HG03066 (cell line): ENCODE measurements around the gene EBF3.

Source experiments
- ATAC-seq: cut with Tn5 transposase; IDR thresholded peaks from one replicate; pipeline ENCODE4 v1.9.1; 2021; ENCODE audit warnings: low read depth; ENCODE audit not compliant: unreplicated experiment

Gene EBF3

DNA sequence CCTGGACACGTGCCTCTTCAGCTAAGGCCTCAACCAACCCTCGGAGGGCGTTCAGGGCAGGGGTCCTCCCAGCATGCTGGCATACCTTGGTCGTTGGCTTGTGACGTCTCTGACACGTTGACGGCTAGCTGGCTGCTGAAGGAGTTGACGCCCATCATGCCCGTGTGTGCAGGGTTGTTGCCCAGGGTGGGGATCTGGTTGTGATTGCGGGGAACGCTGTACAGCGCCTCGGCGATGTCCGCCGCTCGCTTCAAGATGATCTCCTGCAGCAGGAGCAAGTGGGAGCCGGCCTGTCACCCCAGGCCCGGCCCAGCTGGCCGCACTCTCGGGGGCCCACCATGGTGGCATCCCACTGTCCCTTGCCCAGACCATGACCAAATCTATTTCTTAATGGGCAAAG lies 122.0 kb downstream of the EBF3 start:
- ATAC-seq = no peak

DNA sequence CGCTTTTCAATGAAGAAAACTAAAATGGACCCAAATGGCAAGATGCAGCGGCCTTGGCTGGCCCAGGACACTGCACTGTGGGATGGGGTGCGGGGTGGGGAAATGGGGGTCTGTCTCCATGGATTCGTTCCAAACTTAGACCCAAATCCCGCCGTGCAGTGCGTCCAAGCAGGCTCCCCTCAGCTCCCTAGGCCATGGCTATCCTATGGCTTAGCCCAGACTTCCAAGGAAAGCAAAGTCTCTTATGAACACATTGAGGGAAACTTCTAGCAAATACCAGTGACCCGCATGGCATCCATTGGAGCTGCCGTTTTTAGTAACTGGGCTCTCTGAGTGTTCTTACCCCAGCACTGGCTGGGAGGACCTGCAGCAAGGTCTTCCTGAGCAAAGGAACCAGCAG lies 122.5 kb downstream of the EBF3 start:
- no peak for ATAC-seq

DNA sequence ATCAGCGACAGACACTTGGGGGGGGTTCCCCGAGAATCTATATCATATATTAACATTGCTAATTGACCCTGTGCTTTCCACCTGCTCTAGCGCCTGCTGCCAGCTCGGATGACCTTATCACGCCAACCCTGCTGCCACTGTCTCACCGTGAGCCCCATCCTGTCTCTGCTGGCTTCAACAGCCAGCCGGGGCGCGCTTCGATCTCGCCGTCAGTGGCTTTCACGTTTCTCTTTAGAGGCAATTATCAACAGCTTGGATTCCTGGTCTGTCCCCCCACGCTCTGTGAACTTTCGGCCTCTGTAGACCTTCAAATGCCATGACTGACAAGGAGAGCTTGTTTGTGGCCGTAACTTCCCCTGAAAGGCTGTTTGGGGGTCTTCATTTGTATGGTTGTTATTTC lies 123.0 kb downstream of the EBF3 start:
- no peak for ATAC-seq

DNA sequence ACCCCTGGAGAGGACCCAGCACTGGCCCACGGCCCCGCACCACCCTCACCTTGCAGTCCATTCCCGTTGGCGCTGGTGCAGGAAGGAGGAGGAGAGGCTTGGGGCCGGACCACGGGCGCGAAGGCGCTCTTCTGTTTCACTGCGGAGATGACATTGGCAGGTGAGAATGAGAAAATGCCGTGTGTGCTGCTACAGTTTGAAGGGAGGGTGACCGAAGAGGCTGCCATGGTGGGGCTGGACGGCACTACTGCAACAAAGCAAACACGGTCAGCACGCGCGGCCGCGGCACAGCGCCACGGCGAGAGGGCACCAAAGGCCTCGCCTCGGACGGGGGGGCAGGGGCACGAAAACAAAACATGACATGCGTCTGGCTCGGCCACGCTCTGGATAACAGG lies 123.9 kb downstream of the EBF3 start:
- ATAC-seq = no peak

DNA sequence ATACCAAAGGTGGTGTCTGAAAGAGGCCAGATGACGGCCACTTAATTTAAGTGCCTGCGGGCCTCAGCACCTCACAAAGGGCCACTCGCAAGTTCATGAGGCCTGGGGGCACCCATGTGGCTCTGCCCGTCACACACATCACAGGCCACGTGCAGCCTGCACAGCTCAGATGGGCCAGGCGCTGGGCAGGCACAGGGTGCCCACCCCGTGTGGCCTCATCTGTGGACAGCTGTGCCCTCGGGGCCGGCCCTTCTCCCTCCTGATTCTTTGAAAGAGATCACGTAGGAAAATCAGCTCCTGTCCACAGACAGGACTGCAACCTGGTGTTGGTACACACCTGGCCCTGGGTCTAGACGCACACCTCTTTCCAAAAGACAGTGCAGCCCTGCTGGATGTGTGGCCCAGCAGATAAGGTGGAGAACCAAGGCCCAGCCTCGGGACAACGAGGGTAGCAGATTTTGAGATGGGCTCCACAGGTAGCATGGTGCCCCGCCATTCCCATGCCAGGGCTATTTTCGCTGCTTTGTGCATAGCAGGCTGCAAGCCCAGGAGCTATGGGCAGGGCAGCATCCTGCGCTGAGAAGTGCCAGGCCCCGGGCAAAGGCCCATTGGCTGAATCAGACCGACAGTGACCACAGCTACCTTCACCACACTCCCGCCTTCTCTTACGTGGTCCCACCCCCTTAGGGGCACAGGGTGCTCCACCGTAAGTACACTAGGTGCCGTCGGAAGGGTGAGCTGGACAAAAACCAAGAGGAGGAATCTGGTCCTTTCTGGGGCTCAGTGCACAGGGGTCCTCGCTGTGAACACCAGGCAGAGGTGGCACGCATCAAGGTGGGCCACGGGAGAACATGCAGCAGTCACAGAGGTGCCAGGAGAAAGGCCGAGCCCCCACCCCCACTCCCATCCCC lies 124.5 kb downstream of the EBF3 start:
- ATAC-seq = no peak

DNA sequence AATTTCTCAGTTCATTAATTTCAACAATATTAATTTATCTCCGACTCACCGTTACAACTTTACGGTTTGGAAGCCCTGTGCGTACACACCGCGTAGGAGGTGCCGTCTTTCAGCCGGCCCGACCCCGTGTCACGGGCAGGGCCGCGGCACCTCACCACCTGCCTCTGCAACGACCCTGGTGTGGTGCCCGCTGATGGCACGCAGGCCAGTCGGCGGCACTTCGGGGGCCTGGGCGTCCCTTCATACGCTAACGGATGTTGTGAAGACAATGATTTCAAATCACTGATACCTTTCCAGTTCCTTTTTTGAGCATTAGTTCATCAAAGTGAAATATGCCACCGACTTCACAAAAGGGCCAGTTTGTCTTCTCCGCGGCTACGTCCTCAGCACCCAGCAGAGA lies 125.3 kb downstream of the EBF3 start:
- no peak for ATAC-seq

DNA sequence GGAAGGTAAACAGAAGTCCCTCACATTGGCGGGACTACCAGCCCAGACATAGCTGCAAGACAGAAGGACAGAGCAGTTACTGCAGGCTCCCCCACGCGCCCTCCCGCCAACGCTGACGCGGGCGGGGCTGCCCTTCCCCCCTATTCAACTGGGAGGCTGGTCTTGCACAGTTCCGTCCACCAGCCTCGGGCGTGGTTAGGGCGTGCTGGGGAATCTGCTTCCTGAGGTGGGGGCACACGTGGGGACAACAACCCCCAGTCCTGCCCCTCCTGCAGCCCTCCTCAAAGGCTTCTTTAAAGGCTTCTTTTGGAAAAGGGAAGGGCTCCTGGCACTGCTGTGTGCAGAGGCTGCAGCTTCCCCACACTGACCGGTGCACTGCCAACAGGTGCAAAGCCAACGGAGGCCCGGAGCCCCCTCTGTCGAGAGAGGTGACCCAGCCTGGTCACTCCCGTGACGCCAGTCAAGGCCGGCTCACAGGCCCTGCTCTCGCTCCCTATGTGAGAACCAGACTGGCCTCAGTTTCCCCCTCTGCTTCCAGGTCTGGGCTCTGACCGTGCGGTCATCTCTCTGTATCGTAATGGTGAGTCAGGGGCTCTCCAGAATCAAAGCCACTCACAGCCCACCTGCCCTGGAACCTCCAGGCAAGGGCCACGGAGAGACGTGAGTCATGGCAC lies 126.0 kb downstream of the EBF3 start:
- no peak for ATAC-seq

DNA sequence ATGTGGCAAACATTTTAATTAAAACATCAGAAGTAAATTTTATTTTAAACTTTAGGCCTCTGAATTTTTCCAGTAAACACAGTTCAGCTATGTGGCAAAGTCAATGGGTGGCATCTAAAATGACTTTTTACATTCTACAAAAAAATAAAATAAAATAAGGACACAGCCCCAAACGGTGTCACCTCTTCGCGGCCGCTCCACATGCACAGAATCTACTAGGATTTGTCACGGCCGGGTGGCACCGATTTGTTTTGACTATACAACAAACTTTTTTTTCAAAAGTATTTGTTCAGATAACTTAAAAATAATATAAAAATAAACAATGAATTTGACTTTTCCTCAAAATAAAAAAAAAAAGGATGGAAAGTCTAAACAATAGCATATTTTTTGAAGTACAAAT lies 127.8 kb downstream of the EBF3 start:
- no peak for ATAC-seq

DNA sequence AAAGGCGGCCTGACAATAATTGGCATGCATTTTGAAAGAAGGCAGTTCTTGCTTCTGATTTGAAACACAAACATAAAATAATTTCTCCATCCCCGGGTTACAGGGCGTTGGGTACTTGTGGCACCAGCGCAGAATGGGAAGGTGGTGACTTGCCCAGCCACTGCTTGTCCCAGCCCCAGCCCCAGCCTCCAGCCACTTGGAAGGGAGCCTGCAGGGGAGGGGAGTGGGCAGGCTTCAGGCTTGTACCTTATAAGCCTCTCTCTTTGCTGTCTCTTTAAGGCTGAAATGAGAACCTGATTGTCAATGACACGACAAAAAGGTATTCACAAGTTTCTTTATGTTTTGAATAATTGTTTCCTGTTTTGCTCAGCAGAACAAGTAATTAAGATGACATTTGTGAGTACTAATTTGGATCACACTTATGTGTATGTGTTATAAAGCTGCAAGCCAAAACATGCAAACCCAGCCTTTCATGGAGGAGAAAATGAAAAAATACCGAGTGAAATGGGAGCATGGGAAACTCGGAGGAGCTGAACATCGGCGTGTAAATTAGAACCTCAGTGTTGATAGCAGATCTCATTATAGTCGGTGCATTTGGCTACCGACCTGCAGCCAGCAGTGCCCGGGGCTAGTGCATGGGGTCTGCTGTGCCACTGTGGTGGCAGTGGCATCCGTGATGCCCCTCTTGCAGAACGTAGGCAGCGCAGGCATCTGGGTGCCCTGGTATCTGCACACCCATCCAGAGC lies 129.9 kb downstream of the EBF3 start:
- no peak for ATAC-seq

DNA sequence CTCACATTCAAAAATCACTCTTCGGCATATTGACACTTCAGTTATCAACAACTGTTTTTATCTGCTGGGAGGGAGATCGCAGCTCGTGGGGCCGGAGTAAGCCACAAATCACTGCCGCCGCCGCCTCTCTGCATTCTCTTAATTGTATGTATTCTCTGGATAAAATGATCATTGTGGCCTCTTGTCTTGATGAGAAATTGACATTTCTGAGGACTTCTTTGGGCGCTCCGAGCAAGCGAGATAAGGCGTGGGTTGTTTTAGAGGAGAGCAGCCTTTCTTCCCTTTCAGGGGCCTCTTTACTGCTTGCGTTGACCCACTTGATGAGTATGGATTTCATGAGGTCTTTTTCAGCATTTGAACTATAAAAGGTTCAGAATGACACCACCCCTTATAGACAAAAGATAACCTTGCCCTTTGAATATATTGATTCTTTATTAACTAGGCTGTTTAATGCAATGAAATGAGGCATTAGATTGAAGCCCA lies 130.6 kb downstream of the EBF3 start:
- ATAC-seq = no peak

DNA sequence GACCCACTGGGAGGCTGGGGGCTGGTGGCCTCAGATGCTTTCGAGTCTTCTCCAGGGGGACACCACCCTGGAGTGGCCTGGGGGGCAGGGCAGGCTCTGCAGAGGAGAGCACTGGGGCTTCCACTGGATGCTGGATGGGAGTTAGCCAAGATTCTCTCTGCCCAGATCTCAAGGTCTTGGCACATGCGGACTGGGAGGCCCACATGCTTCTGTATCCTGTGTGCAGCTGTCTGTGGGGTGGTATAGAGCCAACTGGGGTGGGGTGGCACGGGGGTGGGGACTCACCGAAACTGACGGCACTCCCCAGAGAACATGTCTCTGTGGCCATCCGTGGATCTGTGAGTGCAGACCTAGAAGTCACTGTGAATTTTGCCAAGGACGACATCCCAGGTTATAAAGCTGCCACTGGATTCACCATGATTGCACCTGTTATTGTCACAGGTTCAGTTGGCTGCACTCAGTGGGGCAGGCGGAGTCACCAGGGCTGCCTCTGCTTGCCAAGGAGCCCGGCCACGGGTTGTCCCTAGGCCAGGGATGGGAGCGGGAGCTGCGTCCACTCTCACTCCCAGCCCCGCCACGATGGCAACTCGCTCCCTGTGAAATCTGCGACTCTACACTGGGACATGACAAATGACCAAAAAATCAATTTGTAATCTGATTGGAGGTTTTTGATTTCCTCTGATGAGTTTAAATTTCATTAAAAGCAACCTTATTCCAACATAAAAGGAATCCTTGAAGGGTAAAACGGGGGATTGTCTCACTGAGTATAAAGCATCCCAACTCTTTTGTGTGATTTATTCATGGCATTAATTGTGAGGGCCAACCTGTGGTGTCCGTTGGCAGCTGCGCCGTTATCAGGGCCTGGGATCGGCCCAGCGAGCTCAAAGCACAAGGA lies 131.3 kb downstream of the EBF3 start:
- ATAC-seq = no peak

DNA sequence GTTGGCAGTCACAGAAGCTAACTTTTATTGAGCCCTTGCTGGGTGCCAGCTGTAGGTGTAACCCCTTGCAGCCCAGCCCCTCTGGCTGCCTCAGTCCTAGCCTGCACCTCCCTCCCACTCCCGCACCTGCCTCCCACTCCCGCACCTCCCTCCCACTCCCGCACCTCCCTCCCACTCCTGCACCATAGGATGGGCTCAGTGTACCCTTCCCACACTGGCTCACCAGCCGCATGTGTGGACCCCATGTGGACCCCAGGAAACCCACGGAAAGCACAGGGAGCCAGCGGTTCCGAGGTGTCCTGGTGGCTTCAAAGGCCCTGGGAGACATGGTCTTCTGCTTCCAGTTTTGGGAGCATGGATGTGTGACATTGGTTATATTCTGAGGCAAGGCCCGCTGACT lies 132.9 kb downstream of the EBF3 start:
- no peak for ATAC-seq

DNA sequence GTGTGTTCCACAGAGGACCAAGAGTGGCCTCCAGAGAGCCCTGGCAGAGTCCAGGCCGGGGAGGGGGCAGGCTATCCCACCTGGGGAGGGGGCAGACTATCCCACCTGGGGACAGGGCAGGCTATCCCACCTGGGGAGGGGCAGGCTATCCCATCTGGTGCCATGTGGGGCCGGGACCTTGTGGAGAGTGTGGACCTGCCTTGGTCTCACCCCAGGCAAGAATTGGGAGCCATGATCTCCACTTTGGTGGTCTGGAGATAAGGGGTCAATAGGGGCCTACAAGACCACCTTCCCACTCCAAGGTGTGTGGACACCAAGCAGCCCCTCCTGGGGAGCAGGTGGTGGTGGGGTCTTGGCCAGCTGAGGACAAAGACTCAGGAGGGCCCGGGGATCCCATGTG lies 138.2 kb downstream of the EBF3 start:
- ATAC-seq = no peak

DNA sequence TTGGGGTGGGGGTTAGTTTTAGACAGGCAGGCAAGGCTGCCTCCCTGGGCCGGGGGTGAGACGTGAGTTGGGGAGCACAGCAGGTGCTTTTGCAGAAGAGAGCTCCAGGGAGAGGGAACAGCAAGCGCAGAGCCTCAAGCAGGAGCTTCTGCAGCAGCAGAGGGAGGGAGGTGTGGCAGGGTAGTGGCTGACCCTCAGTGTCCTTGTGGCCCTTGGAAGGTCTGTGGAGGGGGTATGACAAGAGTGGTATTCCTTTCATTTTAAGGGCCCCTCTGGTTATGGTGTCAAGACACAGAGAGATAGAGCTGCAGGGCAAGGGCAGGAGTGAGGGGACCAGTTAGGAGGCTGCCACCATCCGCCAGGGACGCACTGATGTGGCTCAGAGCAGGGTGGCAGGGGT lies 138.9 kb downstream of the EBF3 start:
- no peak for ATAC-seq

DNA sequence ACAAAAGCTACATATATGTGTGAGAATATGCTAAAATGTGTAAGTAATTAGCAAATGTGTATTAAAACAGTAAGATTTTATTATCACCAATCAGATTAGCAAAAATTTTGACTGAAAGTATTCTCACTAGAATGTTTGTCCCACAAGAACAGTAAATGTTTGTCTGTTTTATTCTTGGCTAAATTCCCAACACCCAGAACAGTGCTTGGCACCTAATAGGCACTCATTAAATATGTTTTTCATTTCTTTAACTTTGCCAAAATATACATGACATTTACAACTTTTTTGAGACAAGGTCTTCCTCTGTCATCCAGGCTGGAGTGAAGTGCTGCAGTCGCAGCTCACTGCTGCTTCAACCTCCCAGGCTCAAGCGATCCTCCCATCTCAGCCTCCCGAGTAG lies 143.6 kb downstream of the EBF3 start:
- no peak for ATAC-seq

DNA sequence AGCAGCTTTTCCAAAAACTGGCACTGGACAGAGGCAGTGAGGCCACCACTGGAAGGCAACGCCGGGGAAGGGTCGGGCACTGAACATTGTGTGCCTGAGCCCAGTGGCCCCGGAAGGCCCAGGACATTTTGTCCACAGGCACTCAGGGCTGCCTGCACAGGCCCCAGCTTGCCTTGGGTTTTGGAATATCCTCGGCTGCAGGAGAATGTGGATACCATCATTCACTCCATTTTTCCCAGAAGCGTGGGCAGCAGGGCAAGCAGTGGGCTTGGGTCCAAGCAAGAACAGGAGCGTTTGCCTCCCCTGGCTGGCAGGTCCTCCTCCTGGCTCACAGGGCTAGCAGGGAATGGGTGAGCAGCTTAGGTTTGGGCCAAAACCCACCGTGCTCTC lies 147.4 kb downstream of the EBF3 start:
- no peak for ATAC-seq

DNA sequence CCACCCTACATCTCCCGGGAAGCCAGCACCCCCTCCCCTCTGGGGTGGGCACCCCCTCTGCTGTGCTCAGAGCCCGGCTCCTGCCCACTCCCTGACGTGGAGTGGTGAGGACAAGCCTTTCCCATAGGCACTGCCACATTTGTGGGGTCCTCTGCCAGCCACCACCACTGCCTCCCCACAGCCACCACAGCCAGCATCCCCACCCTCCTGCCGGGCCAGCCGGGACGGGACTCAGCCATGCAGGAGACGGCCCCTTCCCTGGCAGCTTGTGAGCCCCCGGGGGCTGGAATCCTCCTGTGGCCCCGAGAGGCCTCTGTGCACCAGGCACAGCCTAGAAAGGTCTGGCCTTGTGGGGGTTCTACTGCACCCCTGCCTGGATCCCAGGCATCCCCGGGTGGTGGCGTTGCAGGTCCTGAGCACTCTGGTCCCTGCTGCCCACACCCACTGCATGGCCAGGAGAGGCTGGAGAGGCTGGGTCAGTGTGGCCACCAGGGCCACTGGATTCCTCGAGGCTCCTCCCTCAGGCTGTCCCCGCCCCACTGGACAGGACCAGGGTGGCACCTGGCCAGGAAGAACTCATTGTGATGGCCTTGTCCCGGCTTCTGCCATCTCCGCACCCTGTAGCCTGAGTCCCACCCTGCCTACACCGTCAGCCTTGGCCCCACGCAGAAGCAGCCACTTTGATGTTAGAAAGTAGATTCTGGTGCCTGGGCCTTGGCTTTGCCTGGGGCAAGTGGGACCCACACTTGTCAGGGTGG lies 148.0 kb downstream of the EBF3 start:
- ATAC-seq = no peak

DNA sequence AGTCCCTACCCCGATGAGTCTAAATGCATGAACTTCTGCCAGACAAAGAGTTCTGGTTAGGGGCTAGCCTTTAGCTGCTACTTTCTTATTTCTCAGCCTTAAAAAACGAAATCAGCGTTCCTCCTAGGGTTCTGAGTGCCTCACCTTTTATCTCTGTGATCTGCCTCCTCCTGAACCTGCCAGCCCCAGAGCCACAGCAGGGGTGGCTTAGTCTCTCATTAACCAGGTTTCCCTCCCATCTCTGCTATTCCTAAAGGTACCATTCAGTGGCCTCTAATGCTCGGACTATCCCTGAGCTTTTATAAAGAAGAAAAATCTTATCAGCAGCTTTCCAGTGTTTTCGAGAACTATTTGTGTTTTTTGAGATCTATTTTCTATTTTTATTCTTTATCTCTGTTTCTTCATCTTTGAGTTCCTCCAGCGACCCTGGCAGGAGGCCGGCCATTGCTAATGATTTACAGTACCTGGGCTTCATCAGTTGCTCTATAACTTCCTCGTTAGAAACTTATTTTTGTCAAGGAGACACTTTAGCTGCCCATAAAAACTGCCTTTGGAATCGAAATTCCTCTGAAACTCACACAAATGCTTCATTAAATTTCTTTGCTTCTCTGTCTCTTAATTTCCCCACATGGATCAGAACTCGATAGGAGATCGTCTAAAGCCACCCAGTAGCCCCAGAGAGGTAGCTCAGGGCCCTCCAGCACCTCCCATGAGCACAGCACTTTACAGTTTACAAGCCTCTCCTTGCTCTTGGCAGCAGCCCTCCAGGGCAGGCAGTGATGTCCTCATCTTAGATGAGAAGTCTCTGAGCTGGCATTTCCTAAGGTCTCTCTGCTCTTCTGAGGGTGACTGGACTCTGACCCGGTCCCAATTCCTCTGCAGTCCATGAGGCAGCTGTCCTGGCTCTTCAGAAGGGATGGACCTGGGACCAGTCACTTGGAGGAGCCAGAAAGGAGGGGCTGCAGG lies 149.1 kb downstream of the EBF3 start:
- ATAC-seq = no peak
